CD4-positive, alpha-beta T cell (primary cell): ENCODE results near the gene DNAH9. TPM values are rescaled to one million over a fixed set of nuclear protein-coding genes. Genes with fewer than 3 reads are reported as not detected.

Experiments used
- ATAC-seq: fragments of 200-7000 bp; cut with Tn5 transposase; one replicate; pipeline ENCODE4 v1.10.0; 2022; ENCODE audit warnings: mild to moderate bottlenecking; ENCODE audit not compliant: poor library complexity
- CTCF ChIA-PET: fragments of 350-600 bp; sonication (Branson Sonifier 250); formaldehyde crosslinking; loops from one replicate; lab custom pipeline; 2021; ENCODE audit warnings: antibody characterized with exemption, inconsistent platforms; lab: Charles Lee
- POLR2A ChIA-PET: fragments of 350-600 bp; sonication (Branson Sonifier 250); formaldehyde crosslinking; loops from one replicate; lab custom pipeline; 2021; ENCODE audit warnings: antibody characterized with exemption, inconsistent platforms; lab: Charles Lee
- DNase-seq, 14 experiments: peaks; one replicate each; pipeline ENCODE4 v3.0.0-alpha.2; 2013 to 2020; ENCODE audit warnings: mixed read lengths in 2 of 14
- H3K27ac ChIP-seq, 2 donors: one replicate each; pipeline versions ENCODE4 v1.5.1 to v1.7.0; 2013; ENCODE audit warnings: low read length in 2 of 2, low read depth in 1 of 2, mild to moderate bottlenecking in 1 of 2
- H3K27me3 ChIP-seq, 2 experiments: 1 replicate in 1 of 2; 2 replicates in 1 of 2; pipeline versions ENCODE4 v1.6.1 to v1.7.0; 2013; ENCODE audit warnings: low read length in 2 of 2, control low read depth in 1 of 2, mild to moderate bottlenecking in 1 of 2, moderate library complexity in 1 of 2; ENCODE audit not compliant: insufficient read depth in 2 of 2, control insufficient read depth in 1 of 2
- H3K36me3 ChIP-seq: one replicate; pipeline ENCODE4 v1.6.1; 2013; ENCODE audit warnings: low read length, control low read depth; ENCODE audit not compliant: insufficient read depth
- H3K4me1 ChIP-seq: one replicate; pipeline ENCODE4 v1.6.1; 2013; ENCODE audit warnings: low read length, control low read depth; ENCODE audit not compliant: insufficient read depth
- H3K4me3 ChIP-seq: one replicate; pipeline ENCODE4 v1.5.1; 2013; ENCODE audit warnings: mild to moderate bottlenecking, low read length, moderate library complexity
- H3K9me3 ChIP-seq, 2 experiments: 1 replicate in 1 of 2; 2 replicates in 1 of 2; pipeline versions ENCODE4 v1.6.1 to v1.7.0; 2013; ENCODE audit warnings: low read length in 2 of 2, mild to moderate bottlenecking in 2 of 2, control low read depth in 1 of 2, moderate library complexity in 1 of 2; ENCODE audit not compliant: control insufficient read depth in 1 of 2, insufficient read depth in 1 of 2
- H3K27ac Mint-ChIP-seq: one replicate; pipeline ENCODE4 v1.8.0; 2020; ENCODE audit warnings: mixed read lengths
- H3K27me3 Mint-ChIP-seq: one replicate; pipeline ENCODE4 v1.8.0; 2021; ENCODE audit warnings: mixed read lengths
- H3K36me3 Mint-ChIP-seq: one replicate; pipeline ENCODE4 v1.8.0; 2021; ENCODE audit warnings: low read depth, mixed read lengths
- H3K4me1 Mint-ChIP-seq: one replicate; pipeline ENCODE4 v1.8.0; 2021; ENCODE audit warnings: low read depth, mixed read lengths
- H3K4me3 Mint-ChIP-seq: one replicate; pipeline ENCODE4 v1.8.0; 2020; ENCODE audit warnings: mild to moderate bottlenecking, mixed read lengths
- H3K9me3 Mint-ChIP-seq: one replicate; pipeline ENCODE4 v1.8.0; 2020; ENCODE audit warnings: mixed read lengths
- CTCF ChIP-seq: fragments of 200-600 bp; IDR thresholded peaks from one replicate; pipeline ENCODE4 v1.8.0; 2022; ENCODE audit warnings: antibody characterized with exemption, mild to moderate bottlenecking
- intact Hi-C, 2 experiments: fragments of 100-400 bp; cut with DNase I in 1 of 2; cut with micrococcal nuclease in 1 of 2; formaldehyde crosslinking; loops; one replicate each; pipeline versions ENCODE4 v1.15.1 to v1.9.0; 2023 to 2025; cut with DNase I, micrococcal nuclease
- total RNA-seq, 174 experiments: library from RNA in 2 of 174; stranded (reverse) in 2 of 174; gene quantifications; one replicate each; pipeline ENCODE4 v1.2.3 and lab custom pipeline; 2021 to 2026

Gene DNAH9
- total RNA-seq, 2 experiments from 2014 or later = not detected

GRCh38 chr17:11627301-11627940, 29.2 kb downstream of the DNAH9 start:
- POLR2A ChIA-PET = no interaction called here

GRCh38 chr17:11628374-11628773, 30.1 kb downstream of the DNAH9 start:
- DNase-seq (no peak), ATAC-seq (no peak)
- H3K36me3 ChIP-seq = no peaks in the 10 kb centered on the region
- TF ChIP-seq CTCF = no peak
- no peak overlapping the region for H3K4me3 Mint-ChIP-seq
- ChIA-PET POLR2A (no interaction called here), CTCF (no interaction called here)
- no peak overlapping the region for H3K27ac Mint-ChIP-seq
- peaks cover 0 to 9% of the 10 kb centered on the region in 2 experiments for H3K9me3 ChIP-seq
- H3K9me3 Mint-ChIP-seq = peaks cover 5% of the 10 kb centered on the region
- no peaks in the 10 kb centered on the region for H3K27me3 ChIP-seq
- no peak overlapping the region for H3K4me3 ChIP-seq
- no peaks in the 10 kb centered on the region for H3K4me1 ChIP-seq
- H3K27me3 Mint-ChIP-seq = no peaks in the 10 kb centered on the region
- no peak overlapping the region for H3K27ac ChIP-seq
- H3K4me1 Mint-ChIP-seq = no peaks in the 10 kb centered on the region
- no peaks in the 10 kb centered on the region for H3K36me3 Mint-ChIP-seq
- intact Hi-C loops = no loop called here

More at GRCh38 chr17:11627301-11627940, 29.2 kb downstream of the DNAH9 start:
- ATAC-seq (no peak), DNase-seq (no peak)
- Histone ChIP-seq H3K4me3 (no peak overlapping the region), H3K27me3 (no peaks in the 10 kb centered on the region), H3K27ac (no peak overlapping the region), H3K4me1 (no peaks in the 10 kb centered on the region), H3K9me3 (peaks cover 0 to 10% of the 10 kb centered on the region in 2 experiments), H3K36me3 (no peaks in the 10 kb centered on the region)
- H3K9me3 Mint-ChIP-seq = no peaks in the 10 kb centered on the region
- no peak overlapping the region for H3K4me3 Mint-ChIP-seq
- intact Hi-C loops = no loop called here
- no peaks in the 10 kb centered on the region for H3K36me3 Mint-ChIP-seq
- H3K4me1 Mint-ChIP-seq = no peaks in the 10 kb centered on the region
- no peak overlapping the region for H3K27ac Mint-ChIP-seq
- no peaks in the 10 kb centered on the region for H3K27me3 Mint-ChIP-seq
- CTCF ChIA-PET = no interaction called here
- TF ChIP-seq CTCF = no peak

GRCh38 chr17:11628831-11629230, 30.6 kb downstream of the DNAH9 start:
- ATAC-seq (no peak), DNase-seq (no peak)
- no peak overlapping the region for H3K4me3 Mint-ChIP-seq
- POLR2A ChIA-PET = no interaction called here
- no peaks in the 10 kb centered on the region for H3K36me3 Mint-ChIP-seq
- H3K4me1 Mint-ChIP-seq = no peaks in the 10 kb centered on the region
- H3K9me3 Mint-ChIP-seq = peaks cover 5% of the 10 kb centered on the region
- Histone ChIP-seq H3K27ac (no peak overlapping the region), H3K36me3 (no peaks in the 10 kb centered on the region), H3K27me3 (no peaks in the 10 kb centered on the region), H3K4me1 (no peaks in the 10 kb centered on the region), H3K9me3 (peaks cover 0 to 9% of the 10 kb centered on the region in 2 experiments), H3K4me3 (no peak overlapping the region)
- no peak for TF ChIP-seq CTCF
- intact Hi-C loops = no loop called here
- CTCF ChIA-PET = no interaction called here
- no peaks in the 10 kb centered on the region for H3K27me3 Mint-ChIP-seq
- no peak overlapping the region for H3K27ac Mint-ChIP-seq
